Measurements from ENCODE around the gene GPC4.

Gene GPC4

DNA sequence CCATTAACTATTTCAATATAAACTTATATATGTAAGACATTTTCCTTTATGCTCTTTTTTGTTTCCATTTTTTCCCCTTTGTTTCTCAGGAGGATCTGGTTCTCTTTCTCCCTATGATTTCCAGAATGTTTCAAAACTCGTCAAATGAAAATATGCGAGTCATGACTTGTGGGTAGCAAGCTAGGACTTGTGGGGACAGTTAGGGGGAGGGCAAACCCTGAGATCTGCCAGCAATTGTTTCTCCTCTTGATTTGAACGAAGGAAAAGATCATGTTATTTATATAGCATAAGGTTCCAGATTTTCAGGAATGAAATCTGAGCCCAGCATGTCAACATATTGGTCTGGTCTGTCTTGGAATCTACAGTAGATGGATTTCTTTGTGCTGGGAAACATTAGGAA, 28.9 kb upstream of the GPC4 start:
- H3K36me3 ChIP-seq (ENCODE audit: low read length), result no peaks in the 10 kb centered on the region
- no peaks in the 10 kb centered on the region for H3K79me2 ChIP-seq (ENCODE audit: insufficient read depth, low read length)
- no peaks in the 10 kb centered on the region for H3K9me2 ChIP-seq (replicated peaks; ENCODE audit: insufficient read depth, low read length)
- no peak overlapping the region for H2AFZ ChIP-seq (ENCODE audit: low read depth, low read length, severe bottlenecking)
- no peak overlapping the region for H3K9ac ChIP-seq (ENCODE audit: low read length)
- H3K27me3 ChIP-seq (ENCODE audit: low read length), result no peaks in the 10 kb centered on the region
- no peaks in the 10 kb centered on the region for H3K9me3 ChIP-seq (ENCODE audit: insufficient read depth, low read length)
- H3K4me2 ChIP-seq (ENCODE audit: low read depth, low read length, poor library complexity, severe bottlenecking), result no peak overlapping the region
- no peak for TF ChIP-seq EZH2phosphoT487 (conservative IDR thresholded peaks at IDR 0.05; ENCODE audit: low read length)
- TF ChIP-seq, protein P1, sequence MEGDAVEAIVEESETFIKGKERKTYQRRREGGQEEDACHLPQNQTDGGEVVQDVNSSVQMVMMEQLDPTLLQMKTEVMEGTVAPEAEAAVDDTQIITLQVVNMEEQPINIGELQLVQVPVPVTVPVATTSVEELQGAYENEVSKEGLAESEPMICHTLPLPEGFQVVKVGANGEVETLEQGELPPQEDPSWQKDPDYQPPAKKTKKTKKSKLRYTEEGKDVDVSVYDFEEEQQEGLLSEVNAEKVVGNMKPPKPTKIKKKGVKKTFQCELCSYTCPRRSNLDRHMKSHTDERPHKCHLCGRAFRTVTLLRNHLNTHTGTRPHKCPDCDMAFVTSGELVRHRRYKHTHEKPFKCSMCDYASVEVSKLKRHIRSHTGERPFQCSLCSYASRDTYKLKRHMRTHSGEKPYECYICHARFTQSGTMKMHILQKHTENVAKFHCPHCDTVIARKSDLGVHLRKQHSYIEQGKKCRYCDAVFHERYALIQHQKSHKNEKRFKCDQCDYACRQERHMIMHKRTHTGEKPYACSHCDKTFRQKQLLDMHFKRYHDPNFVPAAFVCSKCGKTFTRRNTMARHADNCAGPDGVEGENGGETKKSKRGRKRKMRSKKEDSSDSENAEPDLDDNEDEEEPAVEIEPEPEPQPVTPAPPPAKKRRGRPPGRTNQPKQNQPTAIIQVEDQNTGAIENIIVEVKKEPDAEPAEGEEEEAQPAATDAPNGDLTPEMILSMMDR (IDR thresholded peaks at IDR 0.05; ENCODE audit: insufficient read depth, low read length, poor library complexity, severe bottlenecking), result no peak
- no peaks in the 10 kb centered on the region for H4K20me1 ChIP-seq (ENCODE audit: low read depth, low read length)
- no peak overlapping the region for H3K27ac ChIP-seq (ENCODE audit: low read depth, low read length)
- no peak overlapping the region for H3K4me3 ChIP-seq (ENCODE audit: insufficient read depth, low read length, poor library complexity, severe bottlenecking)
- H3F3A ChIP-seq (ENCODE audit: insufficient read depth), result no peaks in the 10 kb centered on the region

DNA sequence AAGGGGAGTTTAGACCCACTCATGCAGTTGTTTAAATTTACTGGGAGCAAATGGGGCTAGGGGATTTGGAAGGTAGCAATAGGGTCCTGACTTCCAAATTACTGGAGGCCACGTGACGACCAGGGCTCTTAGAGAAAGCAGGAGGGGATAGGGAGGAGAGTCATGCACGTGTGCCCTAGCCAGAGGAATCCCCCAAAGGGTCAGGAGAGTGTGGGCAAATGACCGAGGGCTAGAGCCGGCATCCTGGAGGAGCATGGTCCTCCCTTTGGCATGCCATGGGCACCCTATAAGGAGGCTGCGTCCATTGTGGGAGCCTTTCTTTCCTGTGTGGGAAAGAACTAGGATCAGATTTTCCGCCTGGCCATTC, 25.5 kb upstream of the GPC4 start:
- Histone ChIP-seq H3K9me3 (ENCODE audit: insufficient read depth, low read length) (no peaks in the 10 kb centered on the region), H3K4me3 (ENCODE audit: insufficient read depth, low read length, poor library complexity, severe bottlenecking) (no peak overlapping the region), H4K20me1 (ENCODE audit: low read depth, low read length) (no peaks in the 10 kb centered on the region), H3K27ac (ENCODE audit: low read depth, low read length) (no peak overlapping the region), H3K4me2 (ENCODE audit: low read depth, low read length, poor library complexity, severe bottlenecking) (no peak overlapping the region), H3K36me3 (ENCODE audit: low read length) (no peaks in the 10 kb centered on the region), H3F3A (ENCODE audit: insufficient read depth) (no peaks in the 10 kb centered on the region), H3K79me2 (ENCODE audit: insufficient read depth, low read length) (no peaks in the 10 kb centered on the region), H3K9ac (ENCODE audit: low read length) (no peak overlapping the region), H3K27me3 (ENCODE audit: low read length) (no peaks in the 10 kb centered on the region), H3K9me2 (replicated peaks; ENCODE audit: insufficient read depth, low read length) (no peaks in the 10 kb centered on the region), H2AFZ (ENCODE audit: low read depth, low read length, severe bottlenecking) (no peak overlapping the region)
- TF ChIP-seq, protein P1 (IDR thresholded peaks at IDR 0.05; ENCODE audit: insufficient read depth, low read length, poor library complexity, severe bottlenecking), result no peak
- TF ChIP-seq EZH2phosphoT487 (conservative IDR thresholded peaks at IDR 0.05; ENCODE audit: low read length), result no peak

DNA sequence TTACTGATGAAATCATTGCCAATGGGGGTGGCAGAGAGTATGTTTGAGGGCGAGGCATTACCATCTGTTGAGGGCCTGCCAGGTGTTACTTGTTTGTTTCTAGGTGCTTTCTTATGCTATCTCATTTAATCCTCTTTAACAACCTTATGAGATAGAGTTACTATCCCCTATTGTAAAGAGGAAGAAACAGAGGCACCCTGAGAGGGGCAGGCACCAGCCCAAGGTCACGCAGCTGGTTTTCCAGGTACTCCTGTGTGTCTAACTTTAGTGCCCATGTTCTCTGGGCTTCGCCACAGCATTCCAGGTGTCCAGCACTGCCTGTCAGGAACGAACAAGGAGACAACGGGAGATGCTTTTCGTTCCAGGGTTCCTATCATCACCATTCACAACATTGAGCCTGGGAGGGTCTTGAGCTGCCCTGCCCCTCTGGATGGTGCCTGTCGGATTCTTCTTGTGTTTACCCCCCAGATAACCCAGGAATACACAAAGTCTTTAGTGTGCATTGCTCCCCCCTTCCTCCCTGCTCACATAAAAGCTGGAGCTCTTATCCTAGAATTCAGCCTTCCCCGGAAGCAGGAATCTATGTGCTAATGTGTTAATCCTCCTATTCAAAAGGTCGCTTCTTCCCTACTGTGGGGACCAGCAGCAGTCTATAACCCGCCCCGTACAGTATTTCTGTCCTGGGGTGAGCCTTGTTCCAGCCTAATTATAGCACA, 24.9 kb upstream of the GPC4 start:
- Histone ChIP-seq H3F3A (ENCODE audit: insufficient read depth) (no peaks in the 10 kb centered on the region), H3K4me3 (ENCODE audit: insufficient read depth, low read length, poor library complexity, severe bottlenecking) (no peak overlapping the region), H3K27me3 (ENCODE audit: low read length) (no peaks in the 10 kb centered on the region), H3K27ac (ENCODE audit: low read depth, low read length) (no peak overlapping the region), H3K79me2 (ENCODE audit: insufficient read depth, low read length) (no peaks in the 10 kb centered on the region), H2AFZ (ENCODE audit: low read depth, low read length, severe bottlenecking) (no peak overlapping the region), H3K9me3 (ENCODE audit: insufficient read depth, low read length) (no peaks in the 10 kb centered on the region), H3K9me2 (replicated peaks; ENCODE audit: insufficient read depth, low read length) (no peaks in the 10 kb centered on the region), H3K36me3 (ENCODE audit: low read length) (no peaks in the 10 kb centered on the region), H3K4me2 (ENCODE audit: low read depth, low read length, poor library complexity, severe bottlenecking) (no peak overlapping the region), H3K9ac (ENCODE audit: low read length) (no peak overlapping the region), H4K20me1 (ENCODE audit: low read depth, low read length) (no peaks in the 10 kb centered on the region)
- TF ChIP-seq EZH2phosphoT487 (conservative IDR thresholded peaks at IDR 0.05; ENCODE audit: low read length), result no peak
- TF ChIP-seq, protein P1 (IDR thresholded peaks at IDR 0.05; ENCODE audit: insufficient read depth, low read length, poor library complexity, severe bottlenecking), result no peak

All from SU-DHL-6 (cell line).